Neuronal stem cell (in vitro differentiated cells): ENCODE data around the gene RELA.
"Not testable (repeated sequence)": the region's sequence is repeated elsewhere in the genome, so short reads cannot be mapped to it uniquely, and the experiment has no call there.

Source experiments
- DNase-seq: peaks from one replicate; pipeline ENCODE4 v3.0.0-alpha.2; 2013; ENCODE audit warnings: low spot score
- H2AFZ ChIP-seq: one replicate; pipeline ENCODE4 v1.6.1; 2013; ENCODE audit warnings: mild to moderate bottlenecking, low read length, inconsistent platforms
- H2AK5ac ChIP-seq: 2 replicates; pipeline ENCODE4 v1.6.1; 2013; ENCODE audit warnings: low read depth, mild to moderate bottlenecking, inconsistent platforms, low read length, moderate library complexity, mixed read lengths
- H2BK120ac ChIP-seq: 2 replicates; pipeline ENCODE4 v1.6.1; 2013; ENCODE audit warnings: low read depth, mild to moderate bottlenecking, inconsistent platforms, low read length, moderate library complexity, mixed read lengths
- H2BK12ac ChIP-seq: one replicate; pipeline ENCODE4 v1.6.1; 2013; ENCODE audit warnings: low read length, inconsistent platforms
- H2BK15ac ChIP-seq: 2 replicates; pipeline ENCODE4 v1.6.1; 2013; ENCODE audit warnings: mild to moderate bottlenecking, low read length, inconsistent platforms, mixed read lengths
- H2BK5ac ChIP-seq: one replicate; pipeline ENCODE4 v1.6.1; 2013; ENCODE audit warnings: inconsistent platforms, mild to moderate bottlenecking, low read length, moderate library complexity
- H3K14ac ChIP-seq: one replicate; pipeline ENCODE4 v1.6.1; 2013; ENCODE audit warnings: low read length, inconsistent platforms
- H3K18ac ChIP-seq: 2 replicates; pipeline ENCODE4 v1.6.1; 2013; ENCODE audit warnings: low read length, inconsistent platforms
- H3K23ac ChIP-seq: 2 replicates; pipeline ENCODE4 v1.6.1; 2013; ENCODE audit warnings: low read depth, mild to moderate bottlenecking, mixed read lengths, low read length, inconsistent platforms; ENCODE audit not compliant: poor library complexity
- H3K27ac ChIP-seq: replicated peaks from 3 replicates; pipeline ENCODE4 v1.5.1; 2013; ENCODE audit warnings: low read length, inconsistent platforms
- H3K27me3 ChIP-seq, 3 experiments: 2 replicates each; pipeline ENCODE4 v1.6.1; 2013; ENCODE audit warnings: low read length in 3 of 3, mild to moderate bottlenecking in 2 of 3, inconsistent platforms in 1 of 3, low read depth in 1 of 3, mixed read lengths in 1 of 3, moderate library complexity in 1 of 3; ENCODE audit not compliant: control insufficient read depth in 3 of 3, insufficient read depth in 3 of 3
- H3K36me3 ChIP-seq, 2 donors: replicated peaks in 1 of 2; 2 replicates each; pipeline ENCODE4 v1.6.1; 2013; ENCODE audit warnings: low read length in 2 of 2; ENCODE audit not compliant: control insufficient read depth in 2 of 2, insufficient read depth in 2 of 2
- H3K4ac ChIP-seq: 2 replicates; pipeline ENCODE4 v1.6.1; 2013; ENCODE audit warnings: inconsistent platforms, mild to moderate bottlenecking, low read length, moderate library complexity
- H3K4me1 ChIP-seq, 2 donors: 1 replicate in 1 of 2; 2 replicates in 1 of 2; pipeline ENCODE4 v1.6.1; 2013; ENCODE audit warnings: low read length in 2 of 2, low read depth in 1 of 2; ENCODE audit not compliant: control insufficient read depth in 2 of 2, insufficient read depth in 1 of 2
- H3K4me2 ChIP-seq: one replicate; pipeline ENCODE4 v1.6.1; 2013; ENCODE audit warnings: mild to moderate bottlenecking, low read length, inconsistent platforms; ENCODE audit not compliant: insufficient read depth, poor library complexity, severe bottlenecking
- H3K4me3 ChIP-seq, 2 donors: 2 replicates each; pipeline ENCODE4 v1.5.1; 2013; ENCODE audit warnings: low read length in 2 of 2, mild to moderate bottlenecking in 2 of 2, inconsistent platforms in 1 of 2, moderate library complexity in 1 of 2
- H3K79me1 ChIP-seq: one replicate; pipeline ENCODE4 v1.6.1; 2013; ENCODE audit warnings: low read depth, mild to moderate bottlenecking, inconsistent platforms, low read length, moderate library complexity
- H3K9ac ChIP-seq: one replicate; pipeline ENCODE4 v1.6.1; 2013; ENCODE audit warnings: mild to moderate bottlenecking, low read depth, low read length, inconsistent platforms; ENCODE audit not compliant: poor library complexity
- H3K9me3 ChIP-seq, 2 donors: replicated peaks in 1 of 2; 2 replicates each; pipeline versions ENCODE3 to v1.6.1; 2013; ENCODE audit warnings: low read length in 2 of 2, mild to moderate bottlenecking in 2 of 2, inconsistent platforms in 1 of 2, low read depth in 1 of 2, mixed read lengths in 1 of 2, moderate library complexity in 1 of 2; ENCODE audit not compliant: control insufficient read depth in 2 of 2, insufficient read depth in 1 of 2
- H4K8ac ChIP-seq: one replicate; pipeline ENCODE4 v1.6.1; 2013; ENCODE audit warnings: low read depth, mild to moderate bottlenecking, inconsistent platforms, low read length, moderate library complexity
- H4K91ac ChIP-seq: one replicate; pipeline ENCODE4 v1.6.1; 2013; ENCODE audit warnings: low read length, low read depth, mild to moderate bottlenecking, inconsistent platforms; ENCODE audit not compliant: poor library complexity
- WGBS, 2 donors: extraction: QIAGEN DNeasy Blood & Tissue Kit; methylation state at CpG; one replicate each; pipeline ENCODE4 v1.1.7; 2013; ENCODE audit warnings: missing lambda C conversion rate in 2 of 2, mixed read lengths in 1 of 2; ENCODE audit not compliant: insufficient read length in 2 of 2, insufficient replicate concordance in 1 of 2; ENCODE audit errors: extremely low coverage in 2 of 2; 5-methylcytosine and 5-hydroxymethylcytosine counted together

Gene RELA

GRCh38 chr11:65709661-65710060, 46.9 kb upstream of the RELA start:
- Histone ChIP-seq H3K4me3 (no peak overlapping the region), H2AK5ac (no peak overlapping the region), H4K8ac (no peak overlapping the region), H3K23ac (no peak overlapping the region), H3K4me2 (no peak overlapping the region), H2BK15ac (no peak overlapping the region), H3K4me1 (peaks cover 5 to 6% of the 10 kb centered on the region in 2 donors), H3K36me3 (peaks cover 19 to 21% of the 10 kb centered on the region in 2 donors), H3K27ac (no peak overlapping the region), H3K9me3 (peaks cover 0 to 2% of the 10 kb centered on the region in 2 donors), H3K9ac (no peak overlapping the region), H3K79me1 (peaks cover 6% of the 10 kb centered on the region), H3K4ac (no peak overlapping the region), H4K91ac (no peak overlapping the region), H3K27me3 (peaks cover 0 to 2% (median under 1%) of the 10 kb centered on the region in 3 experiments), H2BK12ac (no peak overlapping the region), H2BK5ac (no peak overlapping the region), H2AFZ (peak overlapping the region; percentile 20), H2BK120ac (no peak overlapping the region), H3K14ac (no peak overlapping the region), H3K18ac (no peak overlapping the region)
- no peak for DNase-seq
- WGBS, 2 donors = no CpG with 5 or more reads among the region's 8 CpGs

GRCh38 chr11:65708451-65708850, 45.7 kb upstream of the RELA start:
- Histone ChIP-seq H2BK15ac (no peak overlapping the region), H2BK5ac (no peak overlapping the region), H2BK12ac (no peak overlapping the region), H3K36me3 (peaks cover 7 to 9% of the 10 kb centered on the region in 2 donors), H3K18ac (no peak overlapping the region), H2AK5ac (no peak overlapping the region), H4K91ac (no peak overlapping the region), H3K14ac (no peak overlapping the region), H2AFZ (no peak overlapping the region), H3K4me2 (no peak overlapping the region), H3K4ac (no peak overlapping the region), H3K79me1 (peaks cover 6% of the 10 kb centered on the region), H4K8ac (no peak overlapping the region), H3K4me1 (peaks cover 5 to 6% of the 10 kb centered on the region in 2 donors), H2BK120ac (no peak overlapping the region), H3K23ac (no peak overlapping the region), H3K9me3 (peaks cover 0 to 2% of the 10 kb centered on the region in 2 donors), H3K9ac (no peak overlapping the region), H3K4me3 (no peak overlapping the region), H3K27me3 (peaks cover 0 to 5% (median 2%) of the 10 kb centered on the region in 3 experiments), H3K27ac (no peak overlapping the region)
- DNase-seq = no peak
- WGBS, 2 donors = no CpG with 5 or more reads among the region's 5 CpGs

DNA sequence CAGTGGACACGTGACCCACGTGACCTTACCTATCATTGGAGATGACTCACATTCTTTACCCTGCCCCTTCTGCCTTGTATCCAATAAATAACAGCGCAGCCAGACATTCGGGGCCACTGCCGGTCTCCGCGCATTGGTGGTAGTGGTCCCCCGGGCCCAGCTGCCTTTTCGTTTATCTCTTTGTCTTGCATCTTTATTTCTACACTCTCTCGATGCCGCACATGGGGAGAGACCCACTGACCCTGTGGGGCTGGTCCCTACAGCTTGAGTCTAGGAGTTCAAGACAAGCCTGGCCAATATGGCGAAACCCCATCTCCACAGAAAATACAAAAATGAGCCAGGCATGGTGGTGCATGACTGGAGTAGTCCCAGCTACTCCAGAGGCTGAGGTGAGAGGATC, 44.3 kb upstream of the RELA start:
- not testable (repeated sequence) for H3K9me3 ChIP-seq, H2AK5ac ChIP-seq, H4K8ac ChIP-seq, H2BK5ac ChIP-seq, H3K36me3 ChIP-seq, H2BK12ac ChIP-seq, H2BK15ac ChIP-seq, H3K4me1 ChIP-seq, H3K4me3 ChIP-seq, H3K79me1 ChIP-seq, H3K4ac ChIP-seq, H3K18ac ChIP-seq, H3K27ac ChIP-seq, DNase-seq, H3K9ac ChIP-seq, H3K4me2 ChIP-seq, H2BK120ac ChIP-seq, H3K23ac ChIP-seq, H4K91ac ChIP-seq, H3K14ac ChIP-seq, H2AFZ ChIP-seq
- H3K27me3 ChIP-seq = peaks cover 0 to 13% (median 2%) of the 10 kb centered on the region in 3 experiments
- WGBS, 2 donors = no CpG with 5 or more reads among the region's 12 CpGs

GRCh38 chr11:65706303-65706763, 43.6 kb upstream of the RELA start:
- DNase-seq = peak; percentile 27
- not testable (repeated sequence) for H3K79me1 ChIP-seq, H4K8ac ChIP-seq, H3K36me3 ChIP-seq, H3K4me3 ChIP-seq, H3K9ac ChIP-seq, H3K18ac ChIP-seq, H3K4me2 ChIP-seq, H3K4ac ChIP-seq, H2BK12ac ChIP-seq, H3K4me1 ChIP-seq, H2AK5ac ChIP-seq, H3K9me3 ChIP-seq, H3K27ac ChIP-seq, H4K91ac ChIP-seq, H2BK120ac ChIP-seq, H3K23ac ChIP-seq, H2BK15ac ChIP-seq, H3K14ac ChIP-seq, H2BK5ac ChIP-seq
- H3K27me3 ChIP-seq = peaks cover 0 to 13% (median 2%) of the 10 kb centered on the region in 3 experiments
- H2AFZ ChIP-seq = peak overlapping the region; percentile 64
- no CpG with 5 or more reads among the region's 14 CpGs for WGBS, 2 donors
